ENCODE measurements around the gene CLGN.

Gene CLGN

GRCh38 chr4:140363051-140363450 lies 64.4 kb downstream of the CLGN start:
- no peaks in the 10 kb centered on the region for H3K36me3 ChIP-seq
- H3K27ac ChIP-seq, result no peak overlapping the region
- H3K4me3 ChIP-seq, result no peak overlapping the region
- no peaks in the 10 kb centered on the region for H3K27me3 ChIP-seq
- no peaks in the 10 kb centered on the region for H3K9me3 ChIP-seq
- no peaks in the 10 kb centered on the region for H3K4me1 ChIP-seq
- no peak for TF ChIP-seq CTCF (IDR thresholded peaks at IDR 0.05)
- DNase-seq, result no peak
- intact Hi-C loops (cut with DNase I; ENCODE audit: low total_unique reads), result loop anchor here (10.0 kb wide), 2 partner anchors 242 to 492 kb away; no protein-coding TSS in a partner anchor

- Histone ChIP-seq H3K27ac (no peak overlapping the region), H3K4me1 (no peaks in the 10 kb centered on the region), H3K4me3 (no peak overlapping the region), H3K36me3 (no peaks in the 10 kb centered on the region), H3K9me3 (no peaks in the 10 kb centered on the region), H3K27me3 (peaks cover 0 to 3% of the 10 kb centered on the region in 2 donors)
- no peak for DNase-seq
- intact Hi-C loops (cut with DNase I; ENCODE audit: low total_unique reads), result loop anchor here (10.0 kb wide), 2 partner anchors 244 to 494 kb away; no protein-coding TSS in a partner anchor
- no peak for TF ChIP-seq CTCF (IDR thresholded peaks at IDR 0.05)
Measured at GRCh38 chr4:140361099-140361498, 66.3 kb downstream of the CLGN start.

- peaks cover 0 to 3% of the 10 kb centered on the region in 2 donors for H3K27me3 ChIP-seq
- DNase-seq, result peak; percentile 71 to 75
- TF ChIP-seq CTCF (IDR thresholded peaks at IDR 0.05), result peak; percentile 63 to 72
- no peak overlapping the region for H3K4me3 ChIP-seq
- no peaks in the 10 kb centered on the region for H3K4me1 ChIP-seq
- H3K36me3 ChIP-seq, result no peaks in the 10 kb centered on the region
- H3K27ac ChIP-seq, result no peak overlapping the region
- H3K9me3 ChIP-seq, result no peaks in the 10 kb centered on the region
- intact Hi-C loops (cut with DNase I; ENCODE audit: low total_unique reads), result loop anchor here (10.0 kb wide), 2 partner anchors 245 to 495 kb away; no protein-coding TSS in a partner anchor
Measured at GRCh38 chr4:140359562-140360427, 67.7 kb downstream of the CLGN start.

GRCh38 chr4:140358281-140358680 lies 69.2 kb downstream of the CLGN start:
- no peaks in the 10 kb centered on the region for H3K4me1 ChIP-seq
- DNase-seq, result no peak
- no peak overlapping the region for H3K27ac ChIP-seq
- H3K9me3 ChIP-seq, result no peaks in the 10 kb centered on the region
- H3K36me3 ChIP-seq, result no peaks in the 10 kb centered on the region
- H3K27me3 ChIP-seq, result peaks cover 0 to 3% of the 10 kb centered on the region in 2 donors
- no peak for TF ChIP-seq CTCF (IDR thresholded peaks at IDR 0.05)
- H3K4me3 ChIP-seq, result no peak overlapping the region
- intact Hi-C loops (cut with DNase I; ENCODE audit: low total_unique reads), result no loop called here

GRCh38 chr4:140357868-140358267 lies 69.6 kb downstream of the CLGN start:
- Histone ChIP-seq H3K4me1 (no peaks in the 10 kb centered on the region), H3K27me3 (peaks cover 0 to 3% of the 10 kb centered on the region in 2 donors), H3K36me3 (no peaks in the 10 kb centered on the region), H3K9me3 (no peaks in the 10 kb centered on the region), H3K27ac (no peak overlapping the region), H3K4me3 (no peak overlapping the region)
- DNase-seq, result no peak
- intact Hi-C loops (cut with DNase I; ENCODE audit: low total_unique reads), result no loop called here
- no peak for TF ChIP-seq CTCF (IDR thresholded peaks at IDR 0.05)

Data from tibial artery (tissue), 4 donors.